RWPE1 (cell line): Measurements from ENCODE around the gene SLC32A1.

Experiments used
- CTCF ChIA-PET: fragments of 350-600 bp; sonication (Branson Sonifier 250); formaldehyde crosslinking; extraction: SDS; loops from one replicate; lab custom pipeline; 2021; lab: Yijun Ruan, JAX
- POLR2A ChIA-PET: fragments of 400-600 bp; formaldehyde crosslinking; extraction: SDS; loops from one replicate; lab custom pipeline; 2020; ENCODE audit warnings: antibody characterized with exemption; ENCODE audit not compliant: low non-redundant PET; lab: Yijun Ruan, JAX
- DNase-seq: peaks from one replicate; pipeline ENCODE4 v3.0.0; 2012; ENCODE audit warnings: low spot score
- H3K27ac ChIP-seq: fragments of 450-650 bp; 2 replicates; pipeline ENCODE4 v1.5.1; 2017
- CTCF ChIP-seq: fragments of 450-650 bp; conservative IDR thresholded peaks from 2 replicates; pipeline ENCODE4 v1.5.1; 2017; ENCODE audit warnings: low read depth, mild to moderate bottlenecking

SLC32A1 gene

GRCh38 chr20:38747495-38748096 is 23.3 kb downstream of the SLC32A1 start:
- DNase-seq = no peak
- CTCF ChIA-PET = interaction anchor here (0.5 to 1.4 kb wide), 3 partner anchors 89 to 527 kb away, joined by 3 to 5 read pairs (median 4); no protein-coding TSS in a partner anchor

GRCh38 chr20:38748097-38748860 is 24.0 kb downstream of the SLC32A1 start, which contains the start of gene ACTR5:
TSS of gene ACTR5 (plus strand) at chr20:38748460. CDS start at chr20:38748479, 19 bp downstream.
- TF ChIP-seq CTCF = no peak
- ChIA-PET POLR2A (interaction anchor here (0.5 to 0.6 kb wide), 2 partner anchors 18 to 86 kb away, joined by 3 read pairs; no protein-coding TSS in a partner anchor), CTCF (interaction anchor here (0.8 to 4.7 kb wide), 4 partner anchors 17 to 99 kb away, joined by 3 to 29 read pairs (median 5); no protein-coding TSS in a partner anchor)
- peak within 1 kb of the TSS; percentile 84 for H3K27ac ChIP-seq
- peak; percentile 98 for DNase-seq

More at GRCh38 chr20:38747495-38748096, 23.3 kb downstream of the SLC32A1 start:
- POLR2A ChIA-PET = interaction anchor here (0.6 kb wide), 1 partner anchor 19 kb away, joined by 3 read pairs; no protein-coding TSS in a partner anchor
- peak overlapping the region; percentile 84 for H3K27ac ChIP-seq
- TF ChIP-seq CTCF = no peak

- DNase-seq = peak; percentile 91
- H3K27ac ChIP-seq = peak overlapping the region; percentile 84
- TF ChIP-seq CTCF = no peak
- POLR2A ChIA-PET = no interaction called here
- CTCF ChIA-PET = interaction anchor here (0.6 to 4.7 kb wide), 4 partner anchors 18 to 100 kb away, joined by 3 to 29 read pairs (median 5); no protein-coding TSS in a partner anchor
Measured at GRCh38 chr20:38748861-38749149, 24.5 kb downstream of the SLC32A1 start.

GRCh38 chr20:38751360-38751976 is 27.2 kb downstream of the SLC32A1 start:
- CTCF ChIA-PET = interaction anchor here (0.6 to 4.7 kb wide), 23 partner anchors 10 to 985 kb away, joined by 3 to 32 read pairs (median 6); partner anchors contain the start of gene SLC32A1
- POLR2A ChIA-PET = no interaction called here
- TF ChIP-seq CTCF = peak; percentile 92
- peak; percentile 80 for DNase-seq
- H3K27ac ChIP-seq = no peak overlapping the region

- no peak for DNase-seq
- ChIA-PET POLR2A (no interaction called here), CTCF (interaction anchor here (0.6 to 4.7 kb wide), 23 partner anchors 9 to 985 kb away, joined by 3 to 32 read pairs (median 6); partner anchors contain the start of gene SLC32A1)
- no peak for TF ChIP-seq CTCF
- H3K27ac ChIP-seq = no peak overlapping the region
Measured at GRCh38 chr20:38752029-38752428, 27.7 kb downstream of the SLC32A1 start.

- no peak for DNase-seq
- ChIA-PET POLR2A (no interaction called here), CTCF (interaction anchor here (0.6 to 0.7 kb wide), 3 partner anchors 24 to 104 kb away, joined by 3 to 6 read pairs (median 3); no protein-coding TSS in a partner anchor)
- no peak for TF ChIP-seq CTCF
- H3K27ac ChIP-seq = no peak overlapping the region
Measured at GRCh38 chr20:38754924-38755323, 30.6 kb downstream of the SLC32A1 start.
